GM21723 (cell line): Measurements from ENCODE around the gene GCC2.
"Not testable (repeated sequence)": the region's sequence is repeated elsewhere in the genome, so short reads cannot be mapped to it uniquely, and the experiment has no call there.

ENCODE experiments used
- ATAC-seq: cut with Tn5 transposase; IDR thresholded peaks from one replicate; pipeline ENCODE4 v1.9.1; 2021; ENCODE audit warnings: mild to moderate bottlenecking, moderate library complexity; ENCODE audit not compliant: unreplicated experiment

GCC2 gene

DNA sequence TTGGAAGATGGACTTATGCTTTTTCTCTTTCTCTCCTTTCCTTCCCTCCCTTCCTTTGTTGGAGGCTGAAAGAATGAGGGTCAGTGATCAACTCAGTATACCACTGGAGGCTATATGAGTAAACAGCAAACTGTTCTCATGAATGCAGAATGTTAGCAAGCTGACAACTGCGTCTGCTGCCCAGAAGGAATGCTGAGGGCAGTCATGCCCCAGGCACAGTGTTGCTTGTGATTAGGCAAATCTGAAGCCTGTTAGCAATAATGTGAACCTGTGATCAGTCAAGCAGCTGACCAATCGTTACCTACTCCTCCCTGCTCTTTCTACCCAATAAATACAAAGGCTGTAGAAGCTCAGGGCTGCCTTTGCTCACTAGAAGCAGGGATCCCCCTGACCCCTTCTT, 107.6 kb downstream of the GCC2 start:
- ATAC-seq: not testable (repeated sequence)
